AG09309 (cell line): ENCODE data around the gene EPG5.

Source experiments
- DNase-seq: peaks from one replicate; pipeline ENCODE4 v3.0.0-alpha.2; 2010; ENCODE audit warnings: low read depth
- H3K4me3 ChIP-seq: 2 replicates; pipeline ENCODE4 v1.5.1; 2011; ENCODE audit warnings: mild to moderate bottlenecking, low read depth, low read length, moderate library complexity; ENCODE audit not compliant: control insufficient read depth
- TF ChIP-seq, protein P1 (sequence below): IDR thresholded peaks from 2 replicates; pipeline ENCODE4 v1.5.1; 2011; ENCODE audit warnings: mild to moderate bottlenecking, low read depth, low read length, inconsistent platforms; ENCODE audit not compliant: insufficient read depth, control insufficient read depth; ENCODE audit errors: missing control alignments

Gene EPG5

DNA sequence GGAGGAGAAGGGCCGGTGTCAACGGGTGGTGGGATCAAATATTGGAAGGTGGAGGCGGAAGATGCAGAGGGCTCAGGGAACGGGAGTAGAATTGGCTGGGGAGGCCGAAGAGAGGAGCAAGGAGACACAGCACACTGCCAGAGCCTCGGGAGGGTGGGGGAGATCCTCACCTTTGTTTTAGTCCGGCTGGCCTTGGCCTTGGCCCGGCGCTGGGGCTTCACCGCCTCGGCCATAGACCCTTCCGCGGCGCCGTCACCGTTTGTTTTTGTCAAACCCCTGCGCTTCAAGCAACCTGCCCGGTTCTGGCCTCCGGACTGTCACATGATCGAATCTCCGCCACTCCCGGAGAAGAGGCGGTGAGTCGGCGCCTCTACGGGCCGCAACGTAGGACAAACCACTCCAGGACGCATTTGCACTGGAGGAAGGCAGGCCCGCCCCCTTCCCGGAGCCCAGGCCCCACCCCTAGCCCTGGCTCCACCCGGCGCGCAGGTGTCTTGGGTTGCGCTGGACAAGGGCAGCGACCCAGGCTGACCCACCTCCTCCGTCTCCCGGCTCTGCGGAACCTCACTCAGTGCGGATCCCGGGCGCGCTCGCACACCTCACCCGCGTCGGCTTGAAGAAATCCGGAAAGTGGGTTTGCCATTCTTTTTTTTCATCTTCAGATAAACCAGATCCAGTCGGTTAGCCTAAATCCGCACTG, at the start of gene EPG5:
Gene EPG5, minus strand, starts transcription at position 323 of the 700 bp plus-strand sequence. Its CDS starts 90 bp downstream, at position 233.
- TF ChIP-seq, protein P1, sequence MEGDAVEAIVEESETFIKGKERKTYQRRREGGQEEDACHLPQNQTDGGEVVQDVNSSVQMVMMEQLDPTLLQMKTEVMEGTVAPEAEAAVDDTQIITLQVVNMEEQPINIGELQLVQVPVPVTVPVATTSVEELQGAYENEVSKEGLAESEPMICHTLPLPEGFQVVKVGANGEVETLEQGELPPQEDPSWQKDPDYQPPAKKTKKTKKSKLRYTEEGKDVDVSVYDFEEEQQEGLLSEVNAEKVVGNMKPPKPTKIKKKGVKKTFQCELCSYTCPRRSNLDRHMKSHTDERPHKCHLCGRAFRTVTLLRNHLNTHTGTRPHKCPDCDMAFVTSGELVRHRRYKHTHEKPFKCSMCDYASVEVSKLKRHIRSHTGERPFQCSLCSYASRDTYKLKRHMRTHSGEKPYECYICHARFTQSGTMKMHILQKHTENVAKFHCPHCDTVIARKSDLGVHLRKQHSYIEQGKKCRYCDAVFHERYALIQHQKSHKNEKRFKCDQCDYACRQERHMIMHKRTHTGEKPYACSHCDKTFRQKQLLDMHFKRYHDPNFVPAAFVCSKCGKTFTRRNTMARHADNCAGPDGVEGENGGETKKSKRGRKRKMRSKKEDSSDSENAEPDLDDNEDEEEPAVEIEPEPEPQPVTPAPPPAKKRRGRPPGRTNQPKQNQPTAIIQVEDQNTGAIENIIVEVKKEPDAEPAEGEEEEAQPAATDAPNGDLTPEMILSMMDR = no peak
- peak; percentile 82 for DNase-seq

DNA sequence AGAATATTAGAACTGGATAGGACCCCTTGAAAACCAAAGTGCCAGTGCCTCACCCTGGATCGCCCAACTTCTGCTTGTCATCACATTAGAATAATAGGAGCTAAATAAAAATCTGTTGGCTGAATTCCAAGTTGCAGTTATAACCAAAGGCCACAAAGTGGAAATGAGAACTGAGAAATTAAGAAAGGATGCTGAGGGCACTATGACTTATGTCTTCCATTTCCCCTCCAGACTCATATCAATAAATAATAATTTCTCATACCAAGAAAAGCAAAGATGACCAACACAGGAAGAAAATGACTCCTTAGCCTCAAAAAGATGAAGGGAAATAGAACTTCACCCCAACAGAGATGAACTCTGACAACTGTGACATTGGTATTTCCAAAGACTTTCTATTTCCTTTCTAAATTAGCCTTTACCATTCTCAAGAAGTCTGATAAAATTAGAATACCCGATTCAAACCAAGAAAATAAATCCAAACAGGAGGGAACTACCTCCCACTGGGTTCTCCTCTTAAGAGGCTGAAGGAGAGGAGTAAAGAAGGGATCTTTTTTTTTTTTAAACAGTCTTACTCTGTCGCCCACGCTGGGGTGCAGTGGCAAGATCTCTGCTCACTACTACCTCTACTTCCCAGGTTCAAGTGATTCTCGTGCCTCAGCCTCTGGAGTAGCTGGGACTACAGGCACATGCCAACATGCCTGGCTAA, 46.5 kb upstream of the EPG5 start:
- H3K4me3 ChIP-seq = no peak overlapping the region
- TF ChIP-seq, protein P1 = no peak
- no peak for DNase-seq

More for the DNA sequence above, at the start of gene EPG5:
- peak within 1 kb of the TSS; percentile 91 for H3K4me3 ChIP-seq

GRCh38 chr18:46010676-46011075, 43.5 kb upstream of the EPG5 start:
- H3K4me3 ChIP-seq = no peak overlapping the region
- DNase-seq = no peak
- TF ChIP-seq, protein P1 = no peak

GRCh38 chr18:46010050-46010449, 42.9 kb upstream of the EPG5 start:
- DNase-seq = no peak
- no peak overlapping the region for H3K4me3 ChIP-seq
- TF ChIP-seq, protein P1 = no peak

DNA sequence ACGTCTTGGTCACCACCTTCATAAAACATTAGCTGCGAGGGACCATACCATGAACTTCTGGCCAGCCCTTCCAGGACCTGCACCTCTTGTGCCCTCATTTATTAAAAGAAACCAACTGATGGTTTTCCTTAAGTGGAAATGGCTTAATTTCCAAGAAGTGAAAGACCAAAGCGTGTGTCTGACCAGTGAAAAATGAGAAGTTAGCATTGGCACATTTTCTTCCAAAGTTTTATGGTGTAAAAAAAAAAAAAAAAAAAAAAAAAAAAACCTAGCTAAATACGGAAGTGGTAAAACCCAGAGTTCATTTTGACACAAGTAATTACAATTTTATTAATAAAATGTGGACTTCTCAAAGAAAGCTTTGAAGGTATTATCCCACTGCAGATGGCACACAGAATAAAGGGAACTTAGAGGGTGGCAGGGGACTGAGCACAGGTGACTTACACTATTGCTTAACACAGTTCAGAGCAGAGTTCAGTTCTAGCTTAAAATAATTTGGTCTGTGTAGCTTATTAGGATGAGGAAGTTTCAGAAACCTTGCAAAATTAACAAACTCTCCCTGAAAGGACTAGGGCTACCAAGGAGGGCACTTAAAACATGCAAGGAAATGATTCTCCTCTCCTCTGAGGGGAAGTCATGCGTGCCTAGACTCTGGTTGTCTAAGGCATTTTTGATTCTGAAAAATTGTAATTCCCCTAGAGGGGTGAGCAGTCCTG, 42.2 kb upstream of the EPG5 start:
- TF ChIP-seq, protein P1 = no peak
- H3K4me3 ChIP-seq = no peak overlapping the region
- no peak for DNase-seq

DNA sequence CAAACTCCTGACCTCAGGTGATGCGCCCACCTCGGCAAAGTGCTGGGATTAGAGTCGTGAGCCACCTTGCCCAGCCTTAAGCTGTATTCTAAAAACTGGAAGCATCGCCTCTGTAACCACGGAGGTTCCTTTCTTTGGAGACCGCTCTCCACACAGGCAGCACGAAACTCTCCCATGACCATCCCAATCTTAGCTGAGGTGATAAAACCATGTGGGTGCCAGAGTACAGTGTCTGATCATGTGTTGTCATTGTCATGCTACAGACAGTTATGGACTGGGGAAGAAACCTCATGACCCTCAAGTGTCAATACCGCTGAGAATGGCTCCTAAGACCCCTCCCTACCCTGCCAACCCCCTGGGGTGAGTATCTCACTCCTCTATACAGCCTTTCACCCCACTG, 41.4 kb upstream of the EPG5 start:
- no peak overlapping the region for H3K4me3 ChIP-seq
- TF ChIP-seq, protein P1 = no peak
- no peak for DNase-seq
